HFFc6 (cell line): Measurements from ENCODE around the gene RAB1B. TPM values are rescaled to one million over a fixed set of nuclear protein-coding genes. Genes with fewer than 3 reads are reported as not detected.

Experiments used
- DNase-seq: peaks from one replicate; pipeline ENCODE4 v3.0.0-alpha.2; 2018
- H3K27ac Mint-ChIP-seq: 2 replicates; pipeline ENCODE4 v1.8.0; 2020; ENCODE audit warnings: mild to moderate bottlenecking, mixed read lengths
- H3K27me3 Mint-ChIP-seq: 2 replicates; pipeline ENCODE4 v1.8.0; 2021; ENCODE audit warnings: mild to moderate bottlenecking, moderate library complexity, mixed read lengths; ENCODE audit not compliant: insufficient read depth
- H3K36me3 Mint-ChIP-seq: 2 replicates; pipeline ENCODE4 v1.8.0; 2021; ENCODE audit warnings: low read depth, mixed read lengths
- H3K4me1 Mint-ChIP-seq: 2 replicates; pipeline ENCODE4 v1.8.0; 2020; ENCODE audit warnings: low read depth, mixed read lengths
- H3K4me3 Mint-ChIP-seq: 2 replicates; pipeline ENCODE4 v1.8.0; 2020; ENCODE audit warnings: mild to moderate bottlenecking, moderate library complexity, mixed read lengths
- H3K9me3 Mint-ChIP-seq: 2 replicates; pipeline ENCODE4 v1.8.0; 2020; ENCODE audit warnings: mild to moderate bottlenecking, mixed read lengths
- total RNA-seq, 6 experiments: library from RNA; stranded (reverse); fragmentation: NEBNext Ultra II Directional; extraction: Animal tissue kit (Norgen Biotek cat#: 25700); gene quantifications; 2 replicates in 1 of 6; 3 replicates in 5 of 6; pipeline ENCODE4 v1.2.3, GENCODE V29; 2021
- TF ChIP-seq, protein P1 (sequence below): fragments of 200-600 bp; sonication (generic); IDR thresholded peaks from 2 replicates; pipeline ENCODE4 v1.5.0; 2021; ENCODE audit warnings: antibody characterized with exemption, mild to moderate bottlenecking

Gene RAB1B
- total RNA-seq, 6 experiments from 2014 or later = 220 to 272 (median 246) TPM

DNA sequence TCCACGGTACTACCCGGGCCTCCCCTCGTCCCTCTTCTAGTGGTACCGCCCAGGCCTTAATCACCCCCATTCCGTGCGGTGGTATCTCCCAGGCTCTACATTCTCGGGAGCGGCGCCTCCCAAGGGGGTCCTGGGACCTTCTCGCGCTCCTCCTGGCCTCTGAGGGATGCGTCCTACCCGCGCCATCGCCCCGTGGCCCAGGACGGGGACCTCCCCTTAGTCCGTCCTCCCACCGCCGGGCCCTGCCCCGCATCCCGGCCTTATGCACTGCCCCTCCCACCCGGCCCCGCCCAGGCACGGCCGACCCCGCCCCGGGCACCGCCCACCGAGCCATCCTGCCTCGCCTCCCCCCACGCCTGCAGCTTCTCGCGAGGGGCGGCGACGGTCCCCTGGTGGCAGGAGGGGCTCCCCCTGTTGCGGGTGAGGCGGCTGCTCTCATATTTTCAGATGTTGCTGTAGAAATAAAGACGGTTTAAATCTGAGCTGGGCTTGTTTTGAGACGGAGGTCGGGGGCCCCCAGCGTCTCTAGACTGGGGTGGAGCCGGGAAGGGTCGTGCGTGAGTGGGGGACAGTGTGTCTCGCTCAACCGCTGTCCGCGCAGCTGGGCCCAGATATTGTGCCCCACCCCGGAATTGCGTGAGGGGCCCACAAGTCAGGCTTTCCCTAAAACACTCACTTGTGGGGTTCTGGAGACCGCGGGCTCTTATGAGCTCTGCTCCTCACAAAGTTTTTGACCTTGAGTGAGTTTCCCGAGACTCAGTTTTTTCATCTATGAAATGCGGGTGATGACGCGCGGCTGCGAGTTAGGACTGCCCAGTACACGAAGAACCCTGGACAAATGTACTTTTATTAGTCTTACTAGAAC is 828 bp upstream of the RAB1B start:
- DNase-seq = peak; percentile 75
- peaks cover 20% of the 10 kb centered on the region for H3K36me3 Mint-ChIP-seq
- H3K27ac Mint-ChIP-seq = peak overlapping the region; percentile 95
- TF ChIP-seq, protein P1, sequence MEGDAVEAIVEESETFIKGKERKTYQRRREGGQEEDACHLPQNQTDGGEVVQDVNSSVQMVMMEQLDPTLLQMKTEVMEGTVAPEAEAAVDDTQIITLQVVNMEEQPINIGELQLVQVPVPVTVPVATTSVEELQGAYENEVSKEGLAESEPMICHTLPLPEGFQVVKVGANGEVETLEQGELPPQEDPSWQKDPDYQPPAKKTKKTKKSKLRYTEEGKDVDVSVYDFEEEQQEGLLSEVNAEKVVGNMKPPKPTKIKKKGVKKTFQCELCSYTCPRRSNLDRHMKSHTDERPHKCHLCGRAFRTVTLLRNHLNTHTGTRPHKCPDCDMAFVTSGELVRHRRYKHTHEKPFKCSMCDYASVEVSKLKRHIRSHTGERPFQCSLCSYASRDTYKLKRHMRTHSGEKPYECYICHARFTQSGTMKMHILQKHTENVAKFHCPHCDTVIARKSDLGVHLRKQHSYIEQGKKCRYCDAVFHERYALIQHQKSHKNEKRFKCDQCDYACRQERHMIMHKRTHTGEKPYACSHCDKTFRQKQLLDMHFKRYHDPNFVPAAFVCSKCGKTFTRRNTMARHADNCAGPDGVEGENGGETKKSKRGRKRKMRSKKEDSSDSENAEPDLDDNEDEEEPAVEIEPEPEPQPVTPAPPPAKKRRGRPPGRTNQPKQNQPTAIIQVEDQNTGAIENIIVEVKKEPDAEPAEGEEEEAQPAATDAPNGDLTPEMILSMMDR = peak; percentile 60
- H3K27me3 Mint-ChIP-seq = peaks cover 2% of the 10 kb centered on the region
- no peaks in the 10 kb centered on the region for H3K9me3 Mint-ChIP-seq
- H3K4me1 Mint-ChIP-seq = peaks cover 25% of the 10 kb centered on the region
- peak overlapping the region; percentile 96 for H3K4me3 Mint-ChIP-seq

DNA sequence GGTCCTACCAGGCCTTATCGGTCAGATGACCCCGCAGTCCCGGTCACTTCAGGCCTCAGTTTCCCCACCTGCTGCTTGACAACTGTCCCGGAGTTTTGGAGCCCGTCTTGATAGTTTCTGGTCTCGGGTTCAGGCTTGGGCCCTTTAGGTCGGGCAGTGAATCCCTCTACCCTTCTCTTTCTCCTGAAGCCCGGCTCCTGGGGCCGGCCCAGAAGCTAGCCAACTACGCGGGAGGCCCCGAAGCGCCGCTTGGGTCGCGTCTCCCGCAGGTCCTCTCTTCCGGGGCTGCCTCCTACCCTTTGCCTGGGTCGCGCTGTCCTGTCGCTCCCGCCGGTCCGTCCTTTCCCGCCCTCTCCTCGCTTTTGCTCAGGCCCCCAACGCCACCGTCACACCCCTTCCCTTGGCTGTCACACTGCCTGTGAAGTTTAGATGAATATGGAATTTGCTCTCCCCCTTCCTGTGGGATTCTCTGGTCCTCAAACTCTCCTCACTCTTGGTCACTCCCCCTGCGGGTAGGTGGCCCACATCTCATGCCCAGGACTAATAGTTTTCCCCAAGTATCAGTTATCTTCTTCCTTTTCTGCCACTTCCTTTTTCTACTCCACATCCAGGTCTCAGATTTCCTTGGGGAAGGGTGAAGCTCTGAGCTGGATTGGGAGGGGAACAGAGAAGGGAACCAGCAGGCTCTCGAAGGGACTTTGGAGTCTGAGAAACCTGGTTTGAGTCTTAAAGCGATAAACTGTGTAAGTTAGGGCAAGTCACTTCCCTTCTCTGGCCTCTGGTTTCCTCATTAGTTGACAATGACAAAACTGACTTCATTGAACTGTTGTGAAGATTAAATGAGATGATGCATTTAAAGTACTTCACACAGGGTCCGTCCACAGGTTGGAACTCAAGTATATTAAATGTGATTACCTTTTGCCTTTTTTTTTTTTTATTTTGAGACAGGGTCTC is 790 bp downstream of the RAB1B start:
- TF ChIP-seq, protein P1 = peak; percentile 57
- Mint-ChIP-seq H3K36me3 (peaks cover 28% of the 10 kb centered on the region), H3K4me3 (peak overlapping the region; percentile 96), H3K4me1 (peaks cover 25% of the 10 kb centered on the region), H3K27me3 (no peaks in the 10 kb centered on the region; the same call in none of the 2 replicates), H3K27ac (peak overlapping the region; percentile 95), H3K9me3 (no peaks in the 10 kb centered on the region)
- DNase-seq = peak; percentile 50

DNA sequence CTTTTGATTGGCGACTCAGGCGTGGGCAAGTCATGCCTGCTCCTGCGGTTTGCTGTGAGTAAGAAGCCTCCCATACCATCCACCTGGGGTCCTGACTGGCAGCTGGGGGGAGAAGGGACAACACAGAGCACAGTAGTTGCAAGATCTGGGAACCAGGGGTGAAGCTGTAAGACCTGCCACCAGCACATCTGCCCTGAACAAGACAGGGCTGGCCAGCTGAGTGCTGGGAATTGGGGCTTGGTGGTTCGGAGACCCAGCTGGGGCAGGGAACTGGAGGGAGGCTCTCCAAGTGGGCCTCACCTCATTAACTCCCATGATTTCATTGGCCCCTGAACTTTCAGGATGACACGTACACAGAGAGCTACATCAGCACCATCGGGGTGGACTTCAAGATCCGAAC is 3.4 kb downstream of the RAB1B start:
- TF ChIP-seq, protein P1 = no peak
- no peaks in the 10 kb centered on the region; the same call in none of the 2 replicates for H3K27me3 Mint-ChIP-seq
- H3K27ac Mint-ChIP-seq = no peak overlapping the region
- peaks cover 23% of the 10 kb centered on the region for H3K4me1 Mint-ChIP-seq
- no peaks in the 10 kb centered on the region for H3K9me3 Mint-ChIP-seq
- no peak for DNase-seq
- no peak overlapping the region for H3K4me3 Mint-ChIP-seq
- H3K36me3 Mint-ChIP-seq = peaks cover 28% of the 10 kb centered on the region

DNA sequence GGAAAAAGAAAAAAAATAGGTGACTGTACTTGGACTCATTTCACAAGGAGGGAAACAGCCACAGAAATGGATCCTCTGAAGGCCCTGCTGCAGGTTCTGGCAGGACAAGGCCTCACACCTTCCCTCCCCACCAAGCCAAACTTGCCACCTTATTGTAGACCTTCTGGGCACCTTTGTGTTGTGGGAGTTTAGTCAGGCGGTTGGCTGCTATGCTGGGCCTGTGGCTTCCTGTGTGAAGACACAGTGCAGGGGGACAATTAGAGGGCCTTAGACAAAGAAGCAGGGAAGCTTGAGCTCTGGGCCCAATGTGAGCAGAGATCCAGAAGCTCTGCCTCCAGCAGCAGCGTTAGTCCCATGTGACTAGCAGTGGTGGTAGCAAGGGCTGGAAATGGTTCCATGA is 4.2 kb downstream of the RAB1B start:
- Mint-ChIP-seq H3K27ac (no peak overlapping the region), H3K9me3 (no peaks in the 10 kb centered on the region), H3K4me1 (peaks cover 17% of the 10 kb centered on the region), H3K27me3 (no peaks in the 10 kb centered on the region; the same call in none of the 2 replicates), H3K4me3 (no peak overlapping the region), H3K36me3 (peaks cover 28% of the 10 kb centered on the region)
- no peak for DNase-seq
- TF ChIP-seq, protein P1 = no peak

DNA sequence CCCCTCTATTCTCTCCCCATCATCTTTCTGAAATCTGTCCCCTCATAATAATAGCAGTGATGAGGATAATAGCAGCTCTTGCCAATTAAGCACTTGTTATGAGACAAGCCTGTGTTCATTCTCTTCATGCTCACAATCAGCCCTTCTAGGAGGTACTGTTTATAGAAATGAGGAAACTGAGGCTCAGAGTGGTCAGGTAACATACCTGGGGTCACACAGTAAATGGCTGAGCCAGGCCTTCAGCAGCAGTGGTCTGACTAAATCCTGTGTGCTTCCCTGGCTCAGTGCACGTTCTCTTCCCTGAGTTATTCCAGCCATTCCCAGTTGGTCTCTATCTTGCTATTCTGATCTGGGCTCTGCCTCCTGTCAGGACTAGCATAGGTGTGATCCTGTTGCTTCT is 5.8 kb downstream of the RAB1B start:
- Mint-ChIP-seq H3K27me3 (no peaks in the 10 kb centered on the region; the same call in 1 of the 2 replicates), H3K9me3 (no peaks in the 10 kb centered on the region), H3K27ac (no peak overlapping the region), H3K4me3 (no peak overlapping the region), H3K4me1 (peaks cover 13% of the 10 kb centered on the region), H3K36me3 (peaks cover 26% of the 10 kb centered on the region)
- DNase-seq = no peak
- TF ChIP-seq, protein P1 = no peak
